Measurements from ENCODE around the gene RXRA.

The RXRA gene

DNA sequence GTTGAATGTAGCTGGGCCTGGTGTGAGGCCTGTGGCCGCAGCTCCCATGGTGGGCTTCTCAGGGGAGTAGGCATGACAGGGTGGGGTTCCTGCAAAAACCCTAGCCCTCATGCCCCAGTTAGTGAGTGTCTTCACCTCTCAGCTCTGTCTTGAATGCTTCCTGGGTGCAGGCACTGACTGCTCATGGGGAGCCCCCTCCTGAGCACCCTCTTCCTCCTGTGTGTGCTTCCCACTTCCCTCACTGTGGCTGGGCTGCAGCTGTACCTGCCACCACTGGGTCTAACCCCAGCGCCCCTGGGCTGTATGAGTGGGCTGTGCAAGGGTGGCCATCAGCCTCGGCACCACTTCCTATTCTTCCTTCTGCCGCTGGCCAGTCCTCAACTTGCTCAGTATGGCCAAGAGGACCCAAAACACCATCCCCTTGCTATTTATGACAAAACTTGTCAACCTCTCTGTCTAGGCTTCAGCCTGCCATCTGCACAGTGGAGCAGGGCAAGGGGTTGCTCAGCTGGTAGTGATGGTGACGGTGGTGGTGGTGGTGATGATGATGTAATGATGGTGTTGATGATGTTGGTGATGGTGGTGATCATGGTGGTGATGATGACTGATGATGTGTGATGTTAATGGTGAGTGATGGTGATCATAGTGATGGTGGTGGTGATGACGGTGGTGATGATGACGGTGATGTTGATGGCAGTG lies 67.5 kb downstream of the RXRA start:
- DNase-seq (ENCODE audit: insufficient read length, low spot score) (no peak), FAIRE-seq (no peak)

GRCh38 chr9:134395002-134395517 lies 68.8 kb downstream of the RXRA start:
- FAIRE-seq = no peak

DNA sequence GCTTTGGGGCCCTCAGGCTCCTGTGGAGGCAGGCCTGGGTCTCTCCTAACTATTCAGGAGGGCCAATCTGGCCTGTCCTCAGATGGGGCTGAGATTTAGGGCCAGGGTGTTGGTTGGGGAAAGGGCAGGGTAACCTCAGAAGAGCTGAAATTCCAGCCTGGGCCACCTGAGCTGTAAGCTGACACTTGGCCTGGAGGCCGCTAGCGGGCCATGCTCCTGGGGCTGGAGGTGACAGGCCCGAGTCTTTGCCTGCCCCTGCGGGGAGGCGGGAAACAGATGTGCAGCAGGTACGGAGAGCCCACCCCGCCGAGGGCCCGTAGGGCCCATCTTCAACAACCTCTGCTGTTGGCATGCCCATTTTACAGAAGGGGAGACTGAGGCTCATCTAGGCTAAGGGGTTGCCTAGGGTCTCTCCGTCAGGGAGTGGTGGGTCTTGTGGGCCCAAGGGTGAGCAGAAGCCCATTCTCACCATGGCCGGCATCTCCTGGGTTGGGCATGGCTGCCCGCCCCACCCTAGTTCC lies 69.5 kb downstream of the RXRA start:
- FAIRE-seq = no peak
- no peak for DNase-seq (ENCODE audit: insufficient read length, low spot score)

More at GRCh38 chr9:134395002-134395517, 68.8 kb downstream of the RXRA start:
- DNase-seq (ENCODE audit: insufficient read length, low spot score) = no peak

DNA sequence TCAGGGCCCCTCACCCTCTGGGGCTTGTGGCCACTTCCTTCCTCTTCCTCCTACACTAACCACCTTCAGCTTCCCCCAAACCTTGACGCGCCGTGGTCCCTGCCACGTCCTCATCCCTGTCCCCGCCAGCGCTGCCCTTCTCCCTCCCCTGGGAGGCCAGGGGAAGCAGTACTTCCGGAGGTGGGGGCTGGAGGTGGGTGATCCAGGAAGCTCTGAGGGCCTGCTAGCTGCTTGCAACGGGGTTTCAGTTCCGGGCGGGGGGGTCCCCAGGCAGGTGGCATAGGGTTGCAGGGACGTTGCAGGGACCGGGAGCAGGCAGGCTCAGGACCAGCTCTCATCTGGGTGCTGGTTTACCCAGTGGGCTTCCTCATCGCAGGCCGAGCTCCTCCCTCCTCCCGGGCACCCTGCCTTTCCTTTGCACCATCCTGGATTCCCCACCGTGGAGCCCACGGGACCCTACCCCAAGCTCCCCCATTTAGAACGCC lies 70.0 kb downstream of the RXRA start:
- no peak for FAIRE-seq
- DNase-seq (ENCODE audit: insufficient read length, low spot score) = no peak

DNA sequence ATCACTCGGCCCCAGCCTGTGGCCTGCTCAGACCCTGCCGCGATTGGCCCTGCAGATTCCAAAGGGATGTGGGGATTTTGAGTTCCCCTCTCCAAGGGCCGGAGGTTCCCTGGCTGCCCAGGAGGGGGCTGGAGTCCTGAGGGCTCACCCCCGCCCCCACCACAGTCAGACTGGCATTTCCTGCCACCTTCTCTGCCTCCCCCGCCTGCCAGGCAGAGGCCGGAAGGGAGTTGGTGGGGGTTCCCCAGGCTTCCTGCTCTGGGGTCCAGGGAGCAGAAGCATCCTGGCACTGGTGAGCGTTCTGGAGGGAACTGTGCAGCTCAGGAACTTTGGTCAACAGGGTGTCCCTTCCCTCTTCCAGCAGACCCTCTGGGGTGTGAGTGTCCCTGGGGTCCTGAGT lies 70.6 kb downstream of the RXRA start:
- FAIRE-seq (no peak), DNase-seq (ENCODE audit: insufficient read length, low spot score) (peak; percentile 50)

GRCh38 chr9:134398756-134399155 lies 72.5 kb downstream of the RXRA start:
- FAIRE-seq (no peak), DNase-seq (ENCODE audit: insufficient read length, low spot score) (no peak)

DNA sequence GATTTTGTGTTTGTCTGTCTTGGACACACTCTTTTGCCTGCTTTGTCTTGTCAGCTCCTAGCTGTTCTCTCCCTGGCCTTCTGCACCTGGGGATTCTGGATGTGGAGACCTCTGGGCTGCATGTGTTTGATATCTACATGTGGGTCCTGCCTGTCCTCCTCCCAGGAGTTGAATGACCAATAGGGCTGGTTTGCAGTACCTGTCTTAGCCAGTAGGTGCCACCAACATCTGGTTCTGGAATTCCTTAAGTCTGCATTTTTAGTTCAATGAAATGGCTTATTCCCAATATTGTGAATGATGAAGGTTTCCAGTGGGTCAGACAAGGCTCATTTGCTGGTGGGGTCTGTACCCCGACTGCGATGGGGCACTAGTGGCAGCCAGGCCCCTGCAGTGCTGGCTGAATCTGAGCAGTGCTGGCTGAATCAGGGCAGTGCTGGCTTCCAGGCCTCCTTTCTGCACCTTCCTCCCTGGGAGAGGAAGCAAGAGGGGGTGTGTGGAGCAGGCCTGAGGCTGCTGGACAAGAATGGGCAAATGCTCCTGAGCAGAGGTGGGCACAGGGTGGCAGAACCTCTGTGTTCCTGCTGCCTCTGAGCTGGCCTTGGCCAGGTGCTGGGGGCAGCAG lies 73.3 kb downstream of the RXRA start:
- no peak for FAIRE-seq
- DNase-seq (ENCODE audit: insufficient read length, low spot score) = no peak

- DNase-seq (ENCODE audit: insufficient read length, low spot score) = no peak
- FAIRE-seq = no peak
Measured at GRCh38 chr9:134400283-134400682, 74.0 kb downstream of the RXRA start.

DNA sequence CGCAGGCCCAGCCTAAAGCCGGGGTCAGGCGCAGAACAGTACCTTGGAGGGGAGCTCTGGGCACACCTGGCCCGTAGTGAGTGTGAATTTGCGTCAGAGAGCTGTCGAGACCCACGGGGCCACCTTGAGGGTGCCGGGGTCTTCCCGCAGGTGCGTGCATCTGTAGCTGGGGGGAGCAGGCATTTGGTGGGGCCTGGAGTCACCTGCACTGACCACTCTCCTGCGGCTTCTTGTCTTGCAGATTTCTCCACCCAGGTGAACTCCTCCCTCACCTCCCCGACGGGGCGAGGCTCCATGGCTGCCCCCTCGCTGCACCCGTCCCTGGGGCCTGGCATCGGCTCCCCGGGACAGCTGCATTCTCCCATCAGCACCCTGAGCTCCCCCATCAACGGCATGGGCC lies 75.1 kb downstream of the RXRA start:
- no peak for FAIRE-seq

DNA sequence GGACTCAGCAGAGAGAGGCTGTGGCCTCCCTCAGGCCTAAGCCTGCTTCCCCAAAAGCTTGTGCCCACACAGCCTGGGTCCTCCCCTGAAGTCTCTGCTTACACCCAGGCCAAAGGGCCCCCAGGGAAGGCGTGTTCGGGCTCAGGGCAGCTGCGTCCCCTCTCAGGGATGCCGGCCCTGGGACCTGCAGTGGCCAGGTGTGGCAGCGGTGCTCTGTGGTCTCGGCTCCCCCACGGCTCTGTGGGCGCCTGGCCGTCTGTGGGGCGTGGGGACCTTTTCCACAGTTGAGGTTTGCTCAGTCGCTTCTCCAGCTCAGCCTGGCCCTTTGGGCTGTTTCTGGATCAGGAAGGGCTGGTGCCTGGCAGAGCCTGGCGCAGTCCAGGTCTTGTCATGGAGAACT lies 75.9 kb downstream of the RXRA start:
- no peak for DNase-seq (ENCODE audit: insufficient read length, low spot score)
- no peak for FAIRE-seq

More for the DNA sequence above, 75.1 kb downstream of the RXRA start:
- no peak for DNase-seq (ENCODE audit: insufficient read length, low spot score)

DNA sequence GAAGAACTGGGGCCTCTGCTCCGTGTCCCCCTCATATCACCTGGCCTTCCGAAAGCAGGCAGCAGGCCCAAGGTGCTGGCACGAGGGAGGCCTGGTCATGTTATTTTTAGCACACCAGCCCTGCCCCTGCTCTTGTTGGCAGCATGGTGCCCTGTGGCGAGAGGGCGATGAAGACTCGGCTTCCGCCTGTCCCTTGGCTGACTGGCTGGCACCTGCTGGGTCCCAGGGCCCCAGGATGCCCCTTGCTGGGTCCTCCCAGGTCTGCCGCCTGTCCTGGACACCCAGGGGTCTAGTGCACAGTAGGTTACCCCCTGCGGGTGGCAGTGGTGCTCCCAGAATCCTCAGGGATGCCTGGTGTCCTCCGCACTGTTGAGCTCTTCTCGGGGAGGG lies 77.0 kb downstream of the RXRA start:
- FAIRE-seq = no peak

DNA sequence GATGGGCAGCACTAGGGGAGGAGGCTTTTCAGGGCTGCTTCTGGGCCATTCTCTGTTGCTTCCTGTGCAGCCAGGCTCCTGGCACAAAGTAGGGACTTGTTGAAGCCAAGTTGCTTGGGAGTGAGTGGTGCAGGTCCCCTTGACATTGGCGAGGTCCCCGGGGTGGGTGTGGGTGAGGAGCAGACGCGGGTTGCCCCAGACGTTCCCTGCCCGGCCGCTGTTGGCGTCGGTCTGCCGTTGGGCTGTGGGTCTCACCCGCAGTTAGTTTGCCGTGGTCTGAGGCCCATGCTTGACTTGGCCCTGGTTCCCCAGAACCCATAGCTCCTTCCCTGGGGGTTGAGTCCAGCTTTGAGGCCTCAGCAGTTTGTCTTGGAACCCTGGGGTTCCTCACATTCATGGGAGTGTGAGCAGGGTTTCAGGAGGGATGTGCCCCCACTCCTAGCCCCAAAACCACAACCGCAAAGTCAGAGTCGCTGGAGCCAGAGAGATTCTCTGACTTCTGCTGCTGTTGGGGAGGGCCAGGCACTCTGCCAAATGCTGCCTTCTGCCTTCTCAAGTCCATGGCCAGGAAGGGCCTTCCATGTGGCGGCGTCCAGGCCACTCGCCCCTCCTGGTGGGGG lies 77.5 kb downstream of the RXRA start:
- no peak for DNase-seq (ENCODE audit: insufficient read length, low spot score)
- no peak for FAIRE-seq

More for the DNA sequence above, 77.0 kb downstream of the RXRA start:
- no peak for DNase-seq (ENCODE audit: insufficient read length, low spot score)

GRCh38 chr9:134404376-134405358 lies 78.4 kb downstream of the RXRA start:
- no peak for FAIRE-seq
- DNase-seq (ENCODE audit: insufficient read length, low spot score) = no peak

- FAIRE-seq (no peak), DNase-seq (ENCODE audit: insufficient read length, low spot score) (no peak)
Measured at GRCh38 chr9:134405527-134405926, 79.3 kb downstream of the RXRA start.

- DNase-seq (ENCODE audit: insufficient read length, low spot score) = no peak
- no peak for FAIRE-seq
Measured at GRCh38 chr9:134406366-134407120, 80.3 kb downstream of the RXRA start.

GRCh38 chr9:134407121-134407779 lies 81.0 kb downstream of the RXRA start:
- FAIRE-seq (no peak), DNase-seq (ENCODE audit: insufficient read length, low spot score) (no peak)

GRCh38 chr9:134408389-134408788 lies 82.1 kb downstream of the RXRA start:
- no peak for FAIRE-seq
- no peak for DNase-seq (ENCODE audit: insufficient read length, low spot score)

DNA sequence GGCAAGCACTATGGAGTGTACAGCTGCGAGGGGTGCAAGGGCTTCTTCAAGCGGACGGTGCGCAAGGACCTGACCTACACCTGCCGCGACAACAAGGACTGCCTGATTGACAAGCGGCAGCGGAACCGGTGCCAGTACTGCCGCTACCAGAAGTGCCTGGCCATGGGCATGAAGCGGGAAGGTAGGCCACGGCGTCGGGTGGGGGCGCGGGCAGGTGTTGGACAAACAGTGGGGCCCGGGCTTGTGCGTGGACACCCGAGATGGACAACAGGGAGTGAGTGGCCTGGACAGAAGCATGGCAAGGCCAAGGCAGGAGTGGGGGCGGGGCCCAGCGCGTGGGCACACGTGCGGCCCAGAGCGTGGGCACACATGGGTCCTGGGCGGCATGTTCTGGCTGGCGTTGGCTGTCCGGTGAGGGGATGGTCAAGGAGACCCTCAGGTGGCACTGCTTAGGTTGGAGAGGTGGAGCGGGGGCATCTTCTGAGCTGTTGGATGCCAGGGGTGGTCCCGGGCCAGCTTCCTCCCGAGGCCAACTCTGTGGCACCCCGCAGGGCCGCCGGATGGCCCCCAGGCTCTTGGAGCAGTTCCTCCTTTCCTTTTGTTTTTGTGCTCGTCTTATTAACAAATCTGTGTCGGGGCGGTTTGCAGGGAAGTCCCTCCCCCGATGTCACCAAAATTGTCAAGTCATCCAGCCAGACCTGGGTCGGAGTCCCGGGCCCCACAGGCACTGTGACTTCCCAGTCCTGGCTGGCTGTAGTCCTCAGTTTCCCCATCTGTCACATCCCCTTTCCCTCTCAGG lies 82.9 kb downstream of the RXRA start:
- DNase-seq (ENCODE audit: insufficient read length, low spot score) (no peak), FAIRE-seq (no peak)

All from HTR-8/SVneo (cell line).